Measurements from ENCODE around the gene CARMIL1.

DNA sequence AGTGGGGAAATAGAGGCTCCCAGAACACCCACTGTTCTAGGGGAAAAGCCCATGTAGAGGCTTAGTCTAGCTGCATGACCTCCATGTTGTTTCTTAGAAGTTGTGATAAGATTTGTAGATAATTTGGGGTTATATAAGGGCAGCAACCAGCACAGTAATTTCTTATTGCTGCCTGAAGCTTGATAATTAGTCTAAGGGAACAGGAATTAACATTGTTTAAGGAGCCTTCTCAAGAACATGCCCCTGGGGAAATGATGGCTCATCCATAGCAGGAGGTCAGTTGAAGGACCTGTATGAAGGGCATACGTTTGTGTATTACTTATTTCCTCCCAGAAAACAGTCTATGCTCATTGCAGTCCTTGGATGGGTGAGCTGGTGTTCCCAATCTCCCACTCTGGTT, 202.1 kb downstream of the CARMIL1 start:
- TF ChIP-seq POLR2A (IDR thresholded peaks at IDR 0.05; ENCODE audit: low read depth, low read length) (no peak), TAF1 (IDR thresholded peaks at IDR 0.05; ENCODE audit: low read depth, low read length) (no peak), POLR2AphosphoS5 (IDR thresholded peaks at IDR 0.05; ENCODE audit: low read depth, low read length) (no peak), SPI1 (IDR thresholded peaks at IDR 0.05; ENCODE audit: low read depth, low read length) (no peak)
